Measurements from ENCODE around the gene COQ4. TPM values are rescaled to one million over a fixed set of nuclear protein-coding genes. Genes with fewer than 3 reads are reported as not detected.
"Not testable (repeated sequence)": the region's sequence is repeated elsewhere in the genome, so short reads cannot be mapped to it uniquely, and the experiment has no call there.

The COQ4 gene
- total RNA-seq, 4 donors from 2014 or later = 25.1 to 42.4 (median 34.3) TPM

- peaks cover 5 to 15% of the 10 kb centered on the region in 2 donors for H3K4me1 ChIP-seq
- not testable (repeated sequence) for DNase-seq, H3K27me3 ChIP-seq, H3K9me3 ChIP-seq, H3K4me3 ChIP-seq, H3K27ac ChIP-seq, ATAC-seq
- in situ Hi-C loops (cut with MboI; ENCODE audit: low sequenced_read_pairs in 4 of 4) (loop anchor here in 1 of 4 donors (25.0 kb wide), 1 partner anchor 152 kb away; the partner anchor contains the start of gene CIZ1), intact Hi-C loops (cut with DNase I; ENCODE audit: low total_unique reads) (loop anchor here (1.0 kb wide), 1 partner anchor 63 kb away; the partner anchor contains the start of genes GOLGA2 and SWI5)
- H3K36me3 ChIP-seq = peaks cover 0 to 15% of the 10 kb centered on the region in 2 donors
Measured at GRCh38 chr9:128338852-128339614, 16.4 kb downstream of the COQ4 start.

GRCh38 chr9:128339761-128340690 lies 17.4 kb downstream of the COQ4 start, which contains the start of gene SLC27A4:
SLC27A4 (plus strand) TSS chr9:128340527; CDS start chr9:128343133, 2,606 bp downstream.
- intact Hi-C loops (cut with DNase I; ENCODE audit: low total_unique reads) (loop anchor here (1.0 kb wide), 2 partner anchors 18 to 64 kb away; partner anchors contain the start of genes COQ4, GOLGA2, SWI5 and TRUB2), in situ Hi-C loops (cut with MboI; ENCODE audit: low sequenced_read_pairs in 4 of 4) (loop anchor here in 1 of 4 donors (25.0 kb wide), 1 partner anchor 153 kb away; the partner anchor contains the start of gene CIZ1)
- Histone ChIP-seq H3K4me3 (peak within 1 kb of the TSS; percentile 79 to 93 (median 89)), H3K27me3 (no peaks in the 10 kb centered on the region), H3K36me3 (peaks cover 0 to 25% of the 10 kb centered on the region in 2 donors), H3K27ac (peak within 1 kb of the TSS; percentile 78 to 89 (median 80)), H3K9me3 (no peaks in the 10 kb centered on the region), H3K4me1 (peaks cover 5 to 15% of the 10 kb centered on the region in 2 donors)
- no peak for TF ChIP-seq CTCF (IDR thresholded peaks at IDR 0.05 in 4 of 5, conservative IDR thresholded peaks at IDR 0.05 in 1 of 5)
- peak in 1 of 2 donors; percentile 42 for TF ChIP-seq POLR2A (IDR thresholded peaks at IDR 0.05)
- DNase-seq (peak; percentile 38 to 49), ATAC-seq (peak; percentile 89 to 93)

- DNase-seq = peak in 1 of 2 donors; percentile 4
- no peak for TF ChIP-seq POLR2A (IDR thresholded peaks at IDR 0.05)
- peak; percentile 50 to 64 for ATAC-seq
- intact Hi-C loops (cut with DNase I; ENCODE audit: low total_unique reads) = loop anchor here (1.0 kb wide), 2 partner anchors 19 to 46 kb away; partner anchors contain the start of genes COQ4 and TRUB2
- H3K36me3 ChIP-seq = peaks cover 0 to 33% of the 10 kb centered on the region in 2 donors
- H3K27ac ChIP-seq = peak overlapping the region; percentile 73 to 89 (median 80)
- no peaks in the 10 kb centered on the region for H3K27me3 ChIP-seq
- H3K9me3 ChIP-seq = no peaks in the 10 kb centered on the region
- in situ Hi-C loops (cut with MboI; ENCODE audit: low sequenced_read_pairs in 4 of 4) = loop anchor here in 1 of 4 donors (25.0 kb wide), 1 partner anchor 154 kb away; the partner anchor contains the start of gene CIZ1
- peak overlapping the region; percentile 79 to 93 (median 89) for H3K4me3 ChIP-seq
- peaks cover 5 to 15% of the 10 kb centered on the region in 2 donors for H3K4me1 ChIP-seq
Measured at GRCh38 chr9:128340691-128341434, 18.2 kb downstream of the COQ4 start.

- Histone ChIP-seq H3K4me1 (peaks cover 5 to 15% of the 10 kb centered on the region in 2 donors), H3K27me3 (no peaks in the 10 kb centered on the region), H3K4me3 (peak overlapping the region; percentile 79 to 93 (median 89)), H3K27ac (peak overlapping the region in 3 of 4 donors; percentile 78 to 89 (median 81)), H3K9me3 (no peaks in the 10 kb centered on the region), H3K36me3 (peaks cover 0 to 39% of the 10 kb centered on the region in 2 donors)
- intact Hi-C loops (cut with DNase I; ENCODE audit: low total_unique reads) (loop anchor here (1.0 kb wide), 1 partner anchor 46 kb away; no protein-coding TSS in a partner anchor), in situ Hi-C loops (cut with MboI; ENCODE audit: low sequenced_read_pairs in 4 of 4) (loop anchor here in 1 of 4 donors (25.0 kb wide), 1 partner anchor 154 kb away; the partner anchor contains the start of gene CIZ1)
- ATAC-seq (peak; percentile 60 to 64), DNase-seq (peak; percentile 29 to 53)
- TF ChIP-seq CTCF (IDR thresholded peaks at IDR 0.05 in 4 of 5, conservative IDR thresholded peaks at IDR 0.05 in 1 of 5) = peak in 4 of 5 experiments; percentile 24 to 63 (median 57)
- TF ChIP-seq POLR2A (IDR thresholded peaks at IDR 0.05) = no peak
Measured at GRCh38 chr9:128341435-128341849, 18.8 kb downstream of the COQ4 start.
